ENCODE data around the gene CIZ1. TPM values are rescaled to one million over a fixed set of nuclear protein-coding genes. Genes with fewer than 3 reads are reported as not detected.
A peak's percentile ranks its signal among the peaks of the same experiment; 100 is the strongest.
"Not testable (repeated sequence)": the region's sequence is repeated elsewhere in the genome, so short reads cannot be mapped to it uniquely, and the experiment has no call there.

Gene CIZ1
- polyA plus RNA-seq, 4 donors = 101 to 163 (median 131) TPM

- peak in 1 of 4 donors; percentile 79 for DNase-seq (ENCODE audit: low read depth in 4 of 4, low spot score in 2 of 4)
Measured at GRCh38 chr9:128192601-128193371, 1.4 kb upstream of the CIZ1 start.

DNA sequence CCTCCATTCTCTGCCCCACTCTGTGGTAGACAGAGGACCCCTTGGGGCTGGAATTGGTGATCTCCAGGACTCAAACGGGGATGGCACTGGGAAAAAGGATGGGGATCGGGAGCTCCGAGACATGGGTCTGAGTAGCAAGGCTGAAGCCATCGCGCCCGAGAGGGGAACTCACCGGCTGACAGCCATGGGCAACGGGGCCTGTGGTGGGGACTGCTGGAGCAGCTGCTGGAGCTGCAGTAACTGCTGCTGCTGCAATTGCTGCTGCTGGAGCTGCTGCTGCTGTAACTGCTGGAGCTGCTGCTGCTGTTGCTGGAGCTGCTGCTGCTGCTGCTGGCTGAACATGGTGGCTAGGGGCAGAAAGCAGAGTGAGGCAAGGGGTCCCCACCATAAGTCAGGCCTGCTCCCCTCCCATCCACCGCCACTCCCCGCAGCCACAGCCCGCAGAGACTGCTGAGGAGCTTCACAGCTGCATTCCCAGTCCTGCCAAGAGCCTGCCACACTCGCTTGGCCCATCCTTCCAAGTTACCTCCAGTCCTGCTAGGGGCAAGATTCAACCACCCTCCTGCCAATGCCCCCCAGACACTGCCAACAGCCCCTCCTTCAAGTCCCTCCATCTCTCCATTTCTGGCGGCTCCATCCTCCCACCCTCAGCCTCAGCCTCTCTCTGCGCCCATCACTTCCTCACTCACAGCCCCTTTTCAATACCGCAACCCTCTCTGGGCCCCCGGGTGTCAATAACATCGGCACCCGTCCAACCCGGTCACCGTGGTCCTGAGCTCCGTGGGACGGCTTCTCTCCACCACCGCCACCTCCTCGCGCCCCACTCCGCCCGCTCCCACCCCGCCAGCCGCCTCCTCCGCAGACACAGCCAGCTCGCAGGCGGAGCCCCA lies 611 bp downstream of the CIZ1 start:
- no peak for DNase-seq (ENCODE audit: low read depth in 4 of 4, low spot score in 2 of 4)

DNA sequence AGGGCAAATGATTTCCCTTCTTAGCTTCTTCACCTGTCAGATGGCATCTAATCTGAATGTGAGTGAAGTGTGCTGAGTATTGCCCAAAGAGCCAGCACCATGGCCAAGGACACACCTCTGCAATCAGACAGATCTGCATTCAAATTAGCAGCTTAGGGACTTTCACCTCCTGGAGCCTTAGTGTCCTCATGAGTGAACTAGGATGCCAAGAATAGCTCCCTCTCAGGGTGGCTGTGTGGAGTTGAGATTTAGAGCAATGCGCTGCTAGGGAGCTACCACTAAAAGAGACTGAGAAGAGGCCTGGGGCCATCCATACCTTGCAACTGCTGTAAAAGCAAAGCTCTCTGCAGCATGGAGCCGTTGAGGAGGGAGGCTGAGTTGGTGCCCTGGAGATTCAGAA lies 1.4 kb downstream of the CIZ1 start:
- DNase-seq (ENCODE audit: low read depth in 4 of 4, low spot score in 2 of 4) = no peak

GRCh38 chr9:128188209-128188608 lies 3.2 kb downstream of the CIZ1 start:
- no peak for DNase-seq (ENCODE audit: low read depth in 4 of 4, low spot score in 2 of 4)

GRCh38 chr9:128187361-128187760 lies 4.0 kb downstream of the CIZ1 start:
- DNase-seq (ENCODE audit: low read depth in 4 of 4, low spot score in 2 of 4) = no peak

DNA sequence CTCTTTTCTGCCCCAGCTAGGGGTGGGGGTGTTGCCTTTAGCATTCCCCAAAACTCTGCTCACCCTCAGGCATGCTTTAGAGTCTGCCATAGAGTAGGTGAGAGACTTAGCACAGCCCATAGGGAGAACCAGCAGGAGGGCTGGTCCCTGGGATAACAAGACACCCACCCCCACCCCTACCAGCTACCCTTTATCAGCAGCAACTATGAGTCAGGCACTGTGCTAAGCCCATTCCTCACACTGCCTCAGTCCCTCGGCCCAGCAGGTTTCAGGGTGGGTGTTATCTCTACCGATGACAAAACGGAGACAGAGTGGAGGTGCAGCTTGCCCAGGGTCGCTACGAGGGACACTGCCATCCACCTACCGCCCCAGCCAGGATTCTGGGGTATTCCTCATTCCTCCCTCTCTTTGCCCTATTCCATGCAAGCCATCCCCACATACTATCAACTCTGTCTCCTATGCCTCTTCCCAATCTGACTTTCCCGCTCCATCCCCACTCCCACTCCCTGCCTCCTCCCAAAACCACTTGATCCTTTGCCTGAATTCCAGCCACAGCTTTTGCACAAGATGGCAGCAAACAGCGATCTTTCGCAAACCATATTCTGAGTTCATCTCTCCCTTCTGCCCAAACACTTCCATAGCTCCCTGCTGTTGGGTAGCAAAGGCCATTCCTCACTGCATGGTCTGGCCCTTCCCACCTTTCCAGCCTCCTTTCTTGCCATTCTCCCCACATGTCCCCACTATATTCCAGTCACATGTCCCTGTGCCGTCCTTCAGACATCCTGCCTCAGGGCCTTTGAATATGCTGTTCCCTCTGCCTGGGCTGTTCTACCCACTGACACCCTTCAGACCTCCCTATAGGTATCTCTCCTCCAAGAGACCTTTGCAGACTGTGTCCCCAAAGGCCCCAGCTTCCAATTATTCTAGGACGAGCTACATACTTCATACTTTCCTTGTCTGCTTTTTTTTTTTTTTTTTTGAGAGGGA lies 5.1 kb downstream of the CIZ1 start:
- no peak for DNase-seq (ENCODE audit: low read depth in 4 of 4, low spot score in 2 of 4)

DNA sequence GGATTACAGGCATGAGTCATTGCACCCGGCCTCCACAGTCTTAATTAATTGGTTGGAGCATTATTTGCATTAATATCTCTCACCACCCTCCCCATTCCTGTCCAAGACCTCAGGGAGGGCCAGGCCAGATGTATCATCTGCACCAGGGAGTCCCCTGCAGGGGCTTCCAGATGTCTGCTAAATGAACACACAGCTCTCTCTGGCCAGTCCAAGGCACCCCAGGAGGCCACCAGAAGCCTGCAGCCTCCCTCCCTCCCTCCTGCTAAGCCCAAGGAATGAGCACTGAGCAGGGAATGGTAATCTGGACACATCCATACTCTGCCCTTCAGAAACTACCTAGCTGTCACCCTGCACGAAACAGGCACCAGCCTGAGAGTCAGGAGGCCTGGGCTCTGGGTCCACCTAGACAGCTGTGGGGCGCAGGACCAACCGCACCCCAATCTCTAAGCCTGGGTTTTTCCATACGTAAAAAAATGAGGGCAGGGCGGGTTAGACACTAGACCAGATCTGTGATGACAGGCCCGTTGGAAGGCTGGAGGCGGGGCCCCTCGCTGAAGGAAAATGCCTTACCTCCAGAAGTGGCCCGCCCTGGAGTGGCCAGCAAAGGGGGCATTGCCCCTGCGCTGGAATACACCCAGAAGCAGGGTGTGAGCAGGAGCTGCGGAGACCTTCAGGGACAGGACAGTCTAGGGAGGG lies 8.3 kb downstream of the CIZ1 start:
- no peak for DNase-seq (ENCODE audit: low read depth in 4 of 4, low spot score in 2 of 4)

DNA sequence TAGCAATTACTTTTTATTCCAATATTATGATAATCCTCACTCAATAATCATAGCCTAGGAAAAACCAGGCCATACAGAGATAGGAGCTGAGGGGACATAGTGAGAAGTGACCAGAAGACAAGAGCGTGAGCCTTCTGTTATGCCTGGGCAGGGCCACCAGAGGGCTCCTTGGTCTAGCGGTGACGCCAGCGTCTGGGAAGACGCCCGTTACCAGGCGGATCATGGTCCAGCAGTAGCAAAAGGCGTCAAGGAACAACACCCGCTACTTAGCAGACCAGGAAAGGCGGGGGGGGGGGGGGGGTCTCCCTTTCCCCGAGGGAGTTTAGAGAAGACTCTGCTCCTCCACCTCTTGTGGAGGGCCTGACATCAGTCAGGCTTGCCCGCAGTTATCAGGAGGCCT lies 9.9 kb downstream of the CIZ1 start:
- not testable (repeated sequence) for DNase-seq (ENCODE audit: low read depth in 4 of 4, low spot score in 2 of 4)

- DNase-seq (ENCODE audit: low read depth in 4 of 4, low spot score in 2 of 4) = no peak
Measured at GRCh38 chr9:128180447-128180846, 10.9 kb downstream of the CIZ1 start.

GRCh38 chr9:128180001-128180400 lies 11.4 kb downstream of the CIZ1 start:
- no peak for DNase-seq (ENCODE audit: low read depth in 4 of 4, low spot score in 2 of 4)

DNA sequence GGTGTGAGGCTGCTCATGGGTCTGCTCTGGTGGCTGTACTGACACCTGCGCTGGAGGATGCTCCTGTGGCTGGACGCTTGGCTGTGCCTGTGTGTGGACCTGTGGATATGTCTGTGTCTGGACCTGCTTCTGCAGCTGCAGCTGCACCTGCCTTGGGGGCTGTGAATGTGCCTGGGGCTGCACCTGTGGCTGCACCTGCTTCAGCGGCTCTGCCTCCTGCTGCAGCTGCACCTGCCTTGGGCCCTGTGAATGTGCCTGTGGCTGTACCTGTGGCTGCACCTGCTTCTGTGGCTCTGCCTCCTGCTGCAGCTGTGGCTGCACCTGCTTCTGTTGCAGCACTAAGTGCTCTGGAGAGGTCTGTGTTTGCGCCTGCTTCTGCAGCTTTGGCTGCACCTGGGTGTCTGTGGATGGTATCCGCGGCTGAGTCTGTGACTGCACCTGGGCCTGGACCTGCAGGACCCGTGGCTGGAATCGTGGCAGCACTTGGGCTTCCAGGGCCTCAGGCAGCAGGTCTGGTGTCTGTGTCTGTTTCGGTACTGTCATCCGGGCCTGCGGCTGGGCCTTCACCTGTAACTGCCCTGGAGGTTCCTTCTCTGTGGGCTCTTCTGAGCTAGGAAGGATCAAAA lies 12.5 kb downstream of the CIZ1 start:
- DNase-seq (ENCODE audit: low read depth in 4 of 4, low spot score in 2 of 4) = no peak

DNA sequence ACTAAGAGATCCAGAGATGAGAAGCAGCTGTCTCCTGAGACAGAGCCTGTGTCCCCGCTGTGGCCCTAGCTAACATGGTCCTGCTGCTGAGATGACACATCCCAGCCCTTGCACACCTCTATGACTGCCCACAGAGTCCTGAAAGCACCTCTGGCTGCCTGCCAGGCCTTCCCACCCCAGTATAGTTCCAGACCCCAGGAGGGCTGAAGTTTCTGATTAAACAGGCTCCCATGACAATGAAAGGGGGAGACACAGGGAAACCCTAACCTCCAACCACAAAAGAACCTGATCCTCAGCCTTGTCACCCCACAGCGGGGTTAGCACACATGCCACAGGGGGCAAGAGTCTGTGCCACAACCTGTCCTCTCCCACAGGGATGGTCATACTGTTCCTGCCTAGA lies 15.6 kb downstream of the CIZ1 start:
- DNase-seq (ENCODE audit: low read depth in 4 of 4, low spot score in 2 of 4) = no peak

DNA sequence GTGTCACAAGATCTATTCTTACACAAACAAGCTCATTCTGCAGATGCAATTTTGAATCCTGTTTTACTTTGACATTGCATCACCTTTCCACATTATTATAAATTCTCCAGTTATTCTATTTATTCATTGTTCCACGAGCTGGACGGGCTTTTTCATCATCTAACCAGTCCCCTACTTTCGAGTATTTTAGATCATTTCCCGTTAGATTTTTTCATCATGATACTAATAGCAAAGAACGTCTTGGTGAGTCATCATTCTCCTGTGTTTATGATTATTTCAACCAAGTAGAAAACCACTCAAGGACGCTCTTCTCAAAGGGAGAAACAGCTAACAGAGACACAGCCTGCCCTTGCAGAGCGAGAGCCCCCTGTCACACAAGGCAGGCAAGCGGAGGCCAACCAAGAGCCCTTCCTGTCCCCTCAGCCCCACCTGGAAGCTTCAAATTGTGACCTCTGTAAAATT lies 16.2 kb downstream of the CIZ1 start:
- DNase-seq (ENCODE audit: low read depth in 4 of 4, low spot score in 2 of 4) = no peak

GRCh38 chr9:128174062-128174461 lies 17.3 kb downstream of the CIZ1 start:
- no peak for DNase-seq (ENCODE audit: low read depth in 4 of 4, low spot score in 2 of 4)

DNA sequence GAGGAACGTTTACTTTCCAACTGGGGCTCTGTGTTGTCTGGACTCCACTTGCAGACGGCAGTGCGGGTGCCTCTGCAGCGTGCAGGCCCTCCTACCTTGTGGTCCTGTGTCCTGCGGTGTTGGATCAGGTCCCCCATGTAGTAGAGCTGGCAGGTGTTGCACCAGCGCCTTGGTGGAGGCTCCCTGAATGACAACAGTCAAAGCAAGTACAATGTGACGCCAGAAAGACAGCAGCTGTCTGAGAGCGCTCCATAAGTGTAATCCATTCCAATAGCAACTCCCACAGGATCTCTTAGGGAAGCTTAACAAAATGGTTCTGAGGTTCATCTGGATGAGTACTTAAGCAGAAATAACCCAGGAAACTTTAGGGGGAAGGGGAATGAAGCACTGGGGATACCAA lies 21.4 kb downstream of the CIZ1 start:
- no peak for DNase-seq (ENCODE audit: low read depth in 4 of 4, low spot score in 2 of 4)

DNA sequence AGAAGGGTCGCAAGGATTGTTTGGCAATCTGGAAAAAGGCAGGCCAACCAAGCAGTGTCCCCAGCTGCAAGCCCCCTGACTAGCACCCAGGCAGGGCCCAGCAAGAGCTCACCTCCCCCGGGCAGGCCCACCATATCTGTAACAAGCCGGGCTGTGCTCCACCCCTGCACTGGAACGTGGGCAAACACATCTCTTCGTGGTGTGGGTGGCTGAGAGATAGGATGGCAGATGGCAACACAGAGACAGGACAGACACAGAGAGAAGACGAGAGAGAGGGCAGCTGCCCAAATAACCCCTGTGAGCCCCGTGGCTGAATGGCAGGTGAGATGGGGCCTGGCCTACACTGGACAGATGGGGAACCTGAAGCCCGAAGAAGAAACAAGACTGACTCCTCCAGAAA lies 21.9 kb downstream of the CIZ1 start:
- no peak for DNase-seq (ENCODE audit: low read depth in 4 of 4, low spot score in 2 of 4)

DNA sequence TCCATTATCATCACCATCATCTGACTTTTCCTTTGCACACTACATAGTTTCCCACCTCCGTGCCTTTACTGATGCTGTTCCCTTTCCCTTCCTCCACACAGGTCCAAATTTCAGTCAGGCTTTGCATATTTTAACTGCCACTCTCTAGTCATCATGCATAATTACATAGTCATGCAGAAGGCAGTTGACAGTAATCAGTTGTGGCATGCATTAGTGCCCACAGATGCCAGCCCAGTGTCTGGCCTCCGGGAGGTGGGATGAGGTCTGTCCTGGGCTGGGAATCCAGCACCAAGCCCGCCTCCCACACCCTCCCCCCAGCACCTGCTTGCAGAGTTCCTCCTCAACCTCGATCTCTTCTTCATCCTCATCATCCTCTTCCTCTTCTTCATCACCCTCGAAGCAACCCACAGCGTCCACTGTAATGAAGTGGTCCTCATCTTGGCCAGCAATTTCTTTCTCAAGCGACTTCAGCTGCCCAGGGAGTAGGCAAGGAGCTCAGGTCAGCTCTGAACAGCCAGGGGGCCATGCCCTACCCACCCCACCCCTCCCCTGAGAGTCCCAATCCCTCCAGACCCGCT lies 22.6 kb downstream of the CIZ1 start:
- DNase-seq (ENCODE audit: low read depth in 4 of 4, low spot score in 2 of 4) = no peak

DNA sequence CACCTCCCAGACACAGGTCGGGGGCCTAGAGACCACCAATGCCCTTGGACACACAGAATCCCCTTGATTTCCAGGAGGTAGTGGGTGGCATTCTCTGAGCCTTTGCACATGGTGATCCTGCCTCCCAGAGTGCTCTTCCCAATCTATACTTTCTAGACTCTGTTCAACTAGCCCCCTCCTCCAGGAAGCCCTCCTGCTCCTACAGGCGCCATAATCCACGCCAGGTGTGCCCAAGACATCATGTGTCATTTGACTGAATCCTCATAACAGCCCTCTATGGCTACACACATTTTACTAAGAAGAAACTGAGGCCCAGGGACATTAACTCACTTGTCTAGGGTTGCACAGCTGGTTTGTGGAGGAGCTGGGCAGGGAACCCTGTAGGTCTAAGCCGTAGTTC lies 24.2 kb downstream of the CIZ1 start:
- no peak for DNase-seq (ENCODE audit: low read depth in 4 of 4, low spot score in 2 of 4)

DNA sequence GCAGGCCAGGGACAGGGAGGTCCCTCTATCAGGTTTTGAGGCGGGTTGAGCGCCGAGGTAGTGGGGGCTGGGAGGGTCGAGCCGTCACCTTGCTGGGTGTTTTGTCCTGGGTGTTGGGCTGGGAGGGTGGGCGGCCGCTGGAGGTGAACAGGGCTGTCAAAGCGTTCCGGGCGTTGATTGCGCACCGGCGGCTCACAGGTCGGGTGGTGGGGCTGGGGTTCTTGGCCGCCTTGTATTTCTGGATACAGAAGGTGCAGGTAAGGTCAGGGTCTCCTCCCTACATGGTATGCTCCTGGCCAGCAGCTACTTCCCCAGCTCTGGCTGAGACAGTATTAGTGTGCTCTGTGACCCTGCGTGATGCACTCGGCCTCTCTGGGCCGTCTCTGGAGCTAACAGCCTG lies 25.2 kb downstream of the CIZ1 start:
- DNase-seq (ENCODE audit: low read depth in 4 of 4, low spot score in 2 of 4) = no peak

Measured in left renal cortex interstitium (tissue), 4 donors.